NCI-H2081 (cell line): Measurements from ENCODE around the gene CFAP97D2.
"Not testable (repeated sequence)": the region's sequence is repeated elsewhere in the genome, so short reads cannot be mapped to it uniquely, and the experiment has no call there.

Experiments
- DNase-seq, 2 experiments: peaks; one replicate each; lab custom pipeline; 2025; lab: John Stamatoyannopoulos, UW

Gene CFAP97D2

DNA sequence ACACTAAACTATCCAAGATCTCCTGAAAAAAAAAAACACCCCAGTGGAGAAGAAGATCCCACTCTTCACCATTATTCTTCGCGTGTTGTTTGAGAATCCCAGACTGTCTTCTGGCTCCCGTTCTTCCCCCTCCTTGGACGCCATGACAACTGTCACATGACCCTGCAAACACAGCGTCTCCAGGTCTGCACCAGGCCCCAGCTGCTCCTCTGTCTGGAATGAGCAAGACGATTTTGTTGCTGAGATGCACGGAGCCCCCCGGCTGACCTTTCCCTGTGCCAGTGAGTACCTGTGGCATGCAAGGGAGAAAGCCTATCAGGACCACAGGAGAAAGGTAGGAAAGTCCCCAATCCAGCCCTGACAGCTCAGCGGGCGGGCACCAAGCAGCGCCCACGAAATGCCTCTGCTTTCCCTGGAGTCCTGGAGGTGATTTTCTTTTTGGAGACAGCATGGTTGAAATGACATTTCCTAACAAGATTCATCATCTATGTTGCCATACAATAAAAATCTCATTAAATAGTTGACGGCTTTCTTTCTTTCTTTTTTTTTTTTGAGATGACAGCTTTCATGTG, at the start of gene CFAP97D2:
Gene CFAP97D2 (plus strand): TSS at position 171 of the 572 bp plus-strand sequence. CDS start 74 bp downstream, at position 245.
- DNase-seq: no peak

DNA sequence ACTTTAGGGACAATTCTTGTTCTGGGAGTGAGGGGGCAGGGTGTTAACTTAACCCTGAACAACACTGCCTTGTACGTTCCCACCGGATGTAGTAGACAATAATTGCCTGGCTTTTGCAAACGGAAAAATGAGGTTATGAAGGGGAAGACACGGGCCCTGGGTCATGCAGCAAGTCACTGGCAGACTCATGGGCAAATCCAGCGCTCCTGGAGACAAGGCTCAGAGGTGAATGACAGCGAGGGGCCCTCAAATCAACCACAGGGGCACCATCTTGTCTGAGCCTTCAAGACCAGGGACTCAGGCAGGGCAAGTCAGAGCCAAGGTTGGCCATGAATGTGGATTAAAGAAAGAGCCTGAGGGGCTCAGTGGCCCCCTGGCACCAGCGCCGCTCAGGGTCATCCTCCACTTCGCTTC, 49.4 kb upstream of the CFAP97D2 start:
- DNase-seq: no peak

DNA sequence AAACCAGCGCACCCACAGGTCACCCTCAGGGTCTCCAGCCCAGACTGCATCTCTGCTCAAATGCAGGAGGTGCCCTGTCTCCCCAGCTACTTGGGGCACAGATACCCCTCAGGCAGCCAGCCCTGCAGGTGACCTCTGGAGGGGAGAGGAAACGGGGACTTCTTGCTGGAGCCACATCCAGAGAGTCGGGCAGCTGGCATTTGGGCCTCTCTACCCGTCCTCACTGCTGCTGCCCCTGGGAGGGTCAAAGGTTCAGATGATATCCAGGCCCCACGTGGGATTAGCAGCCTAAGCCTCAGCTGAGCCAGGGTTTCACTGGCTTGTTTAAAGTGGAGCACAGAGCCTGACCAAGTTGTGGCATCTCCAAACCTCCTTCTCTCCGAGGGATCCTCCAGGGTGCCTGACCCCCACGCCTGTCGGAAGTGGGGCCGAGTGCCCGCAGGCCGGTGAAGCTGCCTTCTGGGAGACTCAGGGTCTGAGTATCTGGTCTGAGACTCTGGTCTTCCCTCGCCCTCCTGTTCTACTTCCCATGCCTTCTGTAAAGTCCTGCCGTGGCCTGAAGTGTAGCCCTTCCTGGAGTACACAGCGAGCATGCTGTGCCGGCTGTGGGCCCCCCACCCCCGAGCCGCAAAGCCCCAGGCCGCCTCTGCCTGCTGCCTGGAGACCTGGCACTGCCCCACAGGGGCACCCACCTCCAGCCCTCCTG, 48.8 kb upstream of the CFAP97D2 start:
- DNase-seq: no peak

- DNase-seq: peak in 1 of 2 experiments; percentile 23
Observed at GRCh38 chr13:114130837-114131582, 48.0 kb upstream of the CFAP97D2 start.

GRCh38 chr13:114131583-114132418, 47.3 kb upstream of the CFAP97D2 start:
- DNase-seq: no peak

- peak; percentile 71 for DNase-seq
Observed at GRCh38 chr13:114132419-114133121, 46.5 kb upstream of the CFAP97D2 start, which contains the start of gene RASA3. RASA3 (minus strand) TSS chr13:114132623; CDS start chr13:114132489, 134 bp downstream.

DNA sequence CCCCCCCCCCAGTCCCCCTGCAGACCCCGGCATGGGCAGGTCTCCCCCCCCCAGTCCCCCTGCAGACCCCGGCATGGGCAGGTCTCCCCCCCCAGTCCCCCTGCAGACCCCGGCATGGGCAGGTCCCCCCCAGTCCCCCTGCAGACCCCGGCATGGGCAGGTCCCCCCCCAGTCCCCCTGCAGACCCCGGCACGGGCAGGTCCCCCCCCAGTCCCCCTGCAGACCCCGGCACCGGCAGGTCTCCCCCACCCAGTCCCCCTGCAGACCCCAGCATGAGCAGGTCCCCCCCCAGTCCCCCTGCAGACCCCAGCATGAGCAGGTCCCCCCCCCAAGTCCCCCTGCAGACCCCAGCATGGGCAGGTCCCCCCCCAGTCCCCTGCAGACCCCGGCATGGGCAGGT, 45.9 kb upstream of the CFAP97D2 start:
- DNase-seq: not testable (repeated sequence)

GRCh38 chr13:114133552-114133951, 45.5 kb upstream of the CFAP97D2 start:
- DNase-seq: not testable (repeated sequence)

- DNase-seq: no peak
Observed at GRCh38 chr13:114134111-114134943, 44.7 kb upstream of the CFAP97D2 start.

DNA sequence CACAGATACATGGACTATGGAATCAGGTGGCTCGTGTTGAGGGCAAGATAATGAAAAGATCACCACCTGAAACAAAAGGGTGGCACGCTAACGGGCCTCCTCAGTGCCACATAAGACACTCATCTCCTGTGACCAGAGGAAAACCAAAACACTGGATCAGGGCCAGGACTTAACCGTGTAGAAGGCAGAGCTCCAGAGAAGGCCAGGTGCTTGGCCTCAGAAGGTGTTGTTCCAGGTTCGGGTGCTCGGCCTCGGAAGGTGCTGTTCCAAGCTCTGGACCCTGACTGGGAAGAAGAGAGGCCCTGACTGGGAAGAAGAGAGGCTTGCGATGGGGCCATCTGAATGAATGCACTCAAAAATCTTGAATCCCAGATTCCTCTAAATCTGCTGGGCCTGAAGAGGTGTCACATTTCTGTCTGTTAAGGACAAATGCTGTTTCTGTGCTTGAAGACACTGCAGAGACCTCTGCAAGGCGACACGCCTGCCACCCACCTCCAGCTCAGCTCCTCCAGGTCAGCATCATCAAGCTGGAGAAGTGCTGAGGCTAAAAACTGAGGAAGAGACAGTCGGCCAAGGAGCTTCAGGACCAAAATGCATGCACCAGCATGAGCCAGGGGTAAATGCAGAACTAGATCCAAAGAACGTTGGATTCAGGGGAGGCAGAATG, 44.0 kb upstream of the CFAP97D2 start:
- DNase-seq: no peak

DNA sequence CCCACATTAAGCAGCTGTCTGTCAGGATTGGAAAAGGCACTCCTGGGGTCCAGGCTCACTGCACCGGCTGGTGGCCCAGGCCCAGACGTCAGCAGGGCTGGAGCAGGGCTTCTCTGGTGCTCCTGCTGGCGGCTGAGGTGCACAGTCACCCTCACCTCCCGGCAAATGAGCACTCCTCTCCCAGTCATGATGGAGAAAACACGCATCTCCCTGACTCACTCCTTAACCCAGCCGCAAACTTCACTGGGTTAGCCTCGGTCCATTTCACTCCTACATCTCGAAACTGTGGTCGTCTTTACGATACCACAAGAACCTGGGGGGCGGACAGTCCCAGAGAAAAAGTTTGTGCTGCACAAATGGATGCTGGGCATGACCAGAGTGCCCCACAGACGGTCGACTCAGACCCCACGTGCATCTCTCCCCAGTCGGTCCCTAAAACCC, 43.3 kb upstream of the CFAP97D2 start:
- DNase-seq: no peak

- DNase-seq: no peak
Observed at GRCh38 chr13:114136576-114136975, 42.5 kb upstream of the CFAP97D2 start.

DNA sequence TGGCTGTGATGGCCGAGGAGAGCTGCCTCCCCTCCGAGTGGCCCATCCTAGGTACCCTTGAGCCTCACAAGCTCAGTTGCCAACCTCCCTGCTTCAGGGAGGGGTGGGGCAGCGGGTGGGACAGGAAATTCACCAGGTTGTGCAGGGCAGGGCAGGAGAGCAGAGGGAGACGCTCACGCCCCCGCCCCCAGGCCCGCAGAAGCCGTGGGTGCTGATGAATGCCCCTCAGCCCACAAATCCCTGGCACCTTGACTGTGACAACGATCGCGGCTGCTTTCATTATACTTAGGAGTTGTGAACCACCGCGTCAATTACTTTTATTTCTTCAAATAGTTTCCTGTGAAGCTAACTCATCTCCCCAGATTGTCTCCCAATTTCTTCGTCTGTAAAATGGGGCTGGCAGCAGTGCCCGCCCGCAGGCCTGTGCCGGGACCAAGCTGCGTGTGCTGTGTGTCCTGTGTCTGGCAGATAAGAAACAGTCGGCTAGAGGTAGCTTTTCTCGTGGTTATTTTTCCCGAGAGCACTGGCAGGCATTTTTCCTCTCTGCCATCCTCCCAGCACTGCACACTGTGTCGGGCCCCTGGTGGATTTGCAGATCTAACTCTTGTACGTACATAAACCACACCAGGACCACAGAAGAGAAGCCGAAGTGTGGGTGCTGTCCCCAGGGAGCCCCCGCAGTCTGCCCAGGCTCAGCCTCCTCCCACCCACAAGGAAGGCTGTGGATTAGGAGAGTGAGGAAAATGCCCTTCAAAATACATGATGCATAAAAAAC, 38.7 kb upstream of the CFAP97D2 start:
- DNase-seq: no peak

GRCh38 chr13:114140906-114141250, 38.2 kb upstream of the CFAP97D2 start:
- DNase-seq: no peak

DNA sequence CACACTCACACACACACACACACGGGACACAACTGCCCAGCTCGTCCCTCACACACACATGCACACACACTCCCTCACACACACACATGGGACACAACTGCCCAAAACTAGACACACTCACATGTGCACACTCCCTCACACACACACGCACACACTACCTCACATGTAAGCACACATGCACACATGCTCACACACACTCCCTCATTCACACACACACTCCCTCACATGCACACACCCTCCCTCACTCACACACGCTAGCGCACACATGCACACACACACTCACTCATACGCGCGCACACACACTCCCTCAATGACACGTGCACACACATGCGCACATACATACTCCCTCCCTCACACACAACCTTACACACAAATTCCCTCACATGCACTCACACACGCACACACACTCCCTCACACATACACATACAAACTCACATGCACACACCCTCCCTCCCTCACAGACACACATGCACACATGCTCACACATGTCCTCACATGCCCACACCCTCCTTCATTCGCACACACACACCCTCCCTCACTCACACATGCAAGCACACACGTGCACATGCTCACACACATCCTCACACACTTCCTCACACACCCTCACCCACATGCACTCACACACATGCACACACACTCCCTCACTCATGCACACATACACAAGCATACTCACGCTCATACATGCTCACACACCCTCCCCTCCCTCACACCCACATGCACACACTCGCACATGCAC, 37.6 kb upstream of the CFAP97D2 start:
- no peak for DNase-seq

DNA sequence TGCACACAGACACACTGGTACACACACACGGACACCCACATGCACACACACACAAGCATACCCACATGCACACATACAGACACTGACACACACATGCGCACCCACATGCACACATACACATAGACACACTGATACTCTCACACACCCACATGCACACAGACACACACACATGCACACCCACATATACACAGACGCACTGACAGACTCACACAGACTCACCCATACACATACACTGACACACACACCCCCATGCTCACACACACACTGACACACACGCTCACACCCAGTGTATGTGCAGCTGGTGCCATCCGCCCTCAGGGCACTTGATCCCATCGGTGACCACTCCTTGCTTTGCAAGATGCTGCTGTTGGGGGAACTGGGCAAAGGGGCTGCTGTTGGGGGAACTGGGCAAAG, 36.9 kb upstream of the CFAP97D2 start:
- DNase-seq: no peak

GRCh38 chr13:114142640-114143490, 36.2 kb upstream of the CFAP97D2 start:
- peak; percentile 54 to 88 for DNase-seq
